Putamen (tissue), 1 donor: ENCODE measurements around the gene TECTB.

Experiments used
- DNase-seq: peaks from one replicate; pipeline ENCODE4 v3.0.0-alpha.2; 2016; ENCODE audit warnings: low spot score

The TECTB gene

DNA sequence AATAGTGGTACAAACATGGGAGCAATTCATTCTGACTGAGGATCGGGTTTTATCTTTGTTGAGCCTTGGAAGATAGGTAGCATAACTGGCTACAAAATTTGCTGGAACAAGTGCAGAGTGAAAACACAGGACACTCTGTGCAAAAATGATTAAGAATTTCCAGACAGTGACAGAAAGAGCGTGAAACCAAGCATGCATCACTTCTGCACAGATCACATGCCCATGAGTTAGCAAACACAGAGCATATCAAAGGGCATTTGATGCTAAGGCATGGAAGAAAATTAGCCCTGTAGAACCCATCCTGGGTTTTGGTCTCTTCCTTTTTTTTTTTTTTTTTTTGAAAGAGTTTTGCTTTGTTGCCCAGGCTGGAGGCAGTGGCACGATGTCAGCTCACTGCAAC, 28.3 kb downstream of the TECTB start:
- no peak for DNase-seq

DNA sequence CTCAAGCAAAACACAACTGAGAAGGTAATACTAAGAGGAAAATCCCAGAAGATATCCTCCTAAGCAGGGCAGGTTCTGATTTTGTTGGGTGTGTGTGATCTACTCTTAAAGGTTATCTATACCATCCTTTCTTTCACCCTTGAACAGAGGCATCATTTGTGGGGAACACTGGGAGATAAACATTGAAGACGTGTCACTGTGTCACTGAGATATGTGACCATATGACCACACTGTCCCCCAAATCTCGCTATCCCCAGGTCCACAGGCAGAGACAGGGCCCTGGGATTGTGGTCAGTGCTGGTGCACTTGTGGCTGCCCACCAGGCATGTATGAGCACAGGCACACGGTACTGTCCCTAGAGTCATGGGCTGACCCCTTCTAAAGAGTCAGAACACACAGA, 30.0 kb downstream of the TECTB start:
- DNase-seq: no peak

DNA sequence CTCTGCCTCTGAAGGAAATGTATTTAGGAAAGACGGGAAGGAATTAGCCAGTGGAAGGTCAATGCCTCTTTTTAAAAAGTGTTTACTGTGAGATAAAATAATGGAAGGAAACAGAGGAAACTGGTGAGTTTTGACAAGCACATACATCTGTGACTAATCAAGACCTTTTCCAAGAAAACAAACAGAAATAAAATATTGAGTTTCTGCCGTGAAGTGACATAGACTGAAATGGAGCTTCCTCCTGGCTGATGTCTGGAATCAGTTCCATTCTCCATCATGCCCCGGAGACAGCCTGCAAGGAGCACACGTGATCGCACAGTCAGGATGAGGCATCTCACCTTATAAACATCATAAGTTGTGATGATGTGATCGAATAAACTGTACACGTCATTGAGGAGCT, 30.7 kb downstream of the TECTB start:
- no peak for DNase-seq

DNA sequence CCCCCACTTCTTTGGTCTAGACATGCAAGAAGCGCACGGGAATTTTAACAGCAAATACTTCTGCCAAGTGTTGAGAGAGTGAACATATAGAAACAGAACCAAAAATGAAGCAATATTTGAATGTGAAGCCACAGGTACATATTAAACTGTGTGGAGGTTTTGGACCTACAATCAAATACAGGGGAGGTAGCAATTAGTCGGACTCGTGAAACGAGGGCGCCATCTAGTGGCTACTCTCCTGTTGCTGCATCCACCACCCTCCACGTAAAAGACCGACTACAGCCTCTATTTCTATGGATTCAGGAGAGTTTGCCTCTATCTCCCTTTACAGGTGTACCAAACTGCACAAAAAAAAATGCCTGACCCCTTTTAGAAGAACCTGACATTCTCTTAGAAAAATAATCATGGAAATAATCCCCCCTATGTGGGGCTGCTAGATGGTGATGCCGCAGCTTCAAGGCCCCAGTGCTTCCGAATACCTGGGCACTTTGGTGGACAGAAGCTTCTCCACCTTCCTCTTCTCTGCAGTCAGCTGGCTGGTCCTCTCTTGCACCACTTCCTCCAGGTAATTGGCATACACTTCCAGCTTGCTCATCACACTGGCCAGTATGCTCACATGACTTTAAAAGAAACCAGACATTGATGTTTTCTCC, 31.7 kb downstream of the TECTB start:
- DNase-seq: peak; percentile 68

DNA sequence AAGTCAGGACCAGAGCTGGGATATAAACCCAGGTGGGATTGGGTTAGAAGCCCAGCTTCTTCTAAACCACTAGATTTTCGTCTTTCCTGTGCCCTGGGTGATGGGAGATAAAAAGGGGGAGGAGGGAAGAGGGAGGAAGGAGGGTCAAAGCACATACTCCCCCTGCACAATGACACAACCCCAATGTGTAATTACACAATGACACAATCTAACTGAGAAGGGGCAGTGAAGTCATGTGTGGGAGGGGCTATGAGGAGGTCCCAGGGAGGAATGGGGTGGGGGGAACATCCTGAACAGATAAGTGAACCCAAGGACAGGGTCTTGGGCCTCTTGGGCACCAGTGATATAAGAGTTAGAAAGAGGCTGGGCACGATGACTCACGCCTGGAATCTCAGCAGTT, 44.5 kb downstream of the TECTB start:
- DNase-seq: no peak

DNA sequence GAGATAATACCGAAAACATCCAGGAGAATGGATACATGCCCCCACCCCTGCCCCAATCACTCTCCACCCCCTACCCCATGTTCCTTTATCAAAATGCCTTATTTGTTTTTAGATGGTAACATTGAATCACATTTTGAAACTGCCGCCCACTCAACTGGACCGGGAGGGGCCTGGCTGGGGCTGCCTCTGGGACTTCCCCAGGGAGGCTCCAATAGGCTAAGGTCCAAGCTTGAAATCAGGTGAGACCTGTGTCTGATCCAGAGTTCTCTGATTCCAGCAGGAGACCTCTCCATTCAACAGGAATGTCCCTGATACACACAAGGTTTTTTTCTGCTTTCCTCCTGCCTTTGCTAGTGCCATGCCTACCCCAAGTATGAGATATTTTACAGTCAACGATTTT, 47.0 kb downstream of the TECTB start:
- DNase-seq: no peak

DNA sequence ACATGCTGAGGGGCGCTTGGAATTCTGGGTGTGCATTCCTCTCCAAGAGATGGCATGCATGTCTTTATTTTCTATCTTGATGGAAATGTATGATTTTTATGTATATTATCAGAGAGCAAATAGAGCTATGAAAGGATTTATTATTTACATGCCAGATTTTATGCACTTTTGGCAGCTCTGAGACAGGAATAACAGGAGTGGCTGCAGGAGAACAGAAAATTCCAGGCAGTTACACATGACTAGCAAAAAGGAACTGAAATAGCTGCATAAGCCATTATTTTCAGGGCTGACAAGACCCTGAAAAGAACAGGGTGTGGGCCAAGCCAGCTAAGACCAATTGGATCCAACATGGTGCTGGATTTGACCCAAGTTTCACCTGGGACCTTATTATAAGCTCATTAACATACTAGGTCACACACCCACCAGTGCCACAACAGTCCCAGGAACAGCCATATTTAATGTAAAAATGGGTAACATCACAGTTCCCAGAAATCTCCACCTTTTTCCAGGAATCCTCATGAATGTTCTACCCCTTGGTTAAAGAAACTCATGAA, 47.5 kb downstream of the TECTB start:
- DNase-seq: peak; percentile 49

DNA sequence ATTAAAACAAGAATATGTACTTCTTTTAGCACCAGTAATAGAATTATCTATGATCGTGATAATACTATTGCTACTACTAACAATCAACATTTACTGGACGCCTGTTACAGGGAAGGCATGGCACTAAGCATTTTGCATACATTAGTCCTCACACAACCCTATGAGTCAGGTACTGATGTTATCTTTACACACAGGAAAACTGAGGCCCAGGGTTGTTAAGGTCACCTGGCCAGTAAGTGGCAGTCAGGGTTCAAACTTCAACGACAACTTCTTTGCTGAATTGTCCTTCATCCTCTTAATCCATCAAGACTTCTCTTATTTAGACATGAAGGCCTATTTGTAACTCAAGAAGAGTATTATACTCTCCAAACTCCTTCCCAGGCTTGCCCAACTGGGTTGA, 48.8 kb downstream of the TECTB start:
- DNase-seq: no peak

DNA sequence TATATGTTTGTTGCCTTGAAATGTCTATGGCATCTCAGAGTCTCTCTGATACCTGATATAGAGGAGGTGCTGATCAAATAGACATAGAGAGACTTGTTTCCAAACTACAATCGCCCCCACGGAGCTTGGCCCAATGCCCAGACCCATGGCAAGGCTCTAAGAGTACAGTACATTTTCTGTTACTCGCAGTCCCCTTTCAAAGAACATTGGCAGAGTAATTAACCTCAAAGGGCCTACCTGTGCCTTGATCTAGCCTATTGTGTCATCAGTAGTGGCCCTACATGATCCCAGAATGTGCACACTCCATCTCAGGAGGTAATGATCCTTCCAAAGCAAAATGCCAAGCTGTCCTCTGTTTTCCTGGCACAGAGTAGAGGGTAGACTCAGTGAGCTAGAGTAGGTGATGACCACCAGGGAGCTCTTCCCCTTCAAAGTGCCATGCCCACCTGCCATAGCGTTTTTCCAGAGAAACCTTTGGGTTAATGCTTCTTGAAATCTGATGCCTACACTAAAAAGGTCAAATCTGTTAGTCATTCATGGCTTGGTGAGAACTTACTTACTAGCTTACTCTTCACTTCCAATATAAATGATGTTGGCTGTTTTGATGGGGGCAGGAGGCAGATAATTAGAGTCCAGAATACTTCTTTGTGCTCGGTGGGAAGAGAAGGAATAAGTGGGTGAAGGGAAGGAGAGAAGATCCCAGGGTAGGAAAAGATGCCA, 49.5 kb downstream of the TECTB start:
- DNase-seq: no peak

DNA sequence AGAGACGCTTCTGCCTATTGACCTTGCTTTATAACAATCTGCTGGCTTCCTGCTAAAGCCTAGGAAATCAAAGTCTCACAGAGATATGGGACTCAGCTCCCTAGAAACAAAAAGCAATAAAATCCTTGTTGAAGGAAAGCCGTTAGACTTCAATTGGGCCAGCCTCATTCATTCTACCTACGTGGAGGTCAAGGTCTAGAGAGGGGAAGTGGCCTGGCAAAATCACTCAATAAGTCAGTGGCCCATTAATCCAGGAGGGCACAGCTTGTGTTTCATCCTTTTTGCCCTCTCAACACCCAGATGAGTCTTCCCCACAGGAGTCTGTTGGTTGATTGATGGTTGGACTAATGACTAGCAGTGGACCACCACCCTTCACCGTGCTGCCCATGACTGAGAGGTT, 50.3 kb downstream of the TECTB start:
- DNase-seq: no peak

DNA sequence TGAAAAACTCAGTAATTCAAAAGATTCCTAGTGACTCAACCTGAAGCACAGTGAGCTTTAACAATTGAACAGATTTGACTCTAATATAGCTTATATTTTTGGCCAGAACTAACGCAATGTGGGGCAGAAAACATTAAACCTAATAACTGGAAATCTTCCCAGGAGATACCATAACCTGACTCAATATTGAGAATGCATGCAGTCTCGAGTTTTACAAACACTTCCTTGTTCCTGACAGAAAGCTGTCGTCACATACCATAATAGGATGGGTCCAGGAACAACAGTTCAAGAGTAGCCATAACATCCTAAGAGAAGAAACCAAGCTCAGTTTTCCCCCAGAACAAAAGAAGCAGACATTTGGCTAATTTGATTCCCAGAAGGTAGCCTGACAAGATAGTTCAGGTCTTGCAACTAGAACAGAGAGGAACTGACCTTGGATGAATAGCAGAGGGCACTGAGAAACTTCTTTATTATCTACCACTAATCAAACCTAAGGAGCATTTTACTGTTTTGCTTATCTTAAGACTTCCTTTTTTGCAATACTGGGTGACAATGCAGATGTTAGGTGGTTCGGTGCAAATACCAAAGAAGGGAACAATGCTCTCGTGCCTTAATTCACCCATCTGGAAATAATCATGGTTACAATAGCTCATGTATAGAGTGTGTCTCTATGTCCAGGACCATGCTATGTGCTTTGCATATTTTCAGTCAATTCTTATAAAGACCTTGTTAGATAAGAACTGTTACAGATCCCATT, 52.1 kb downstream of the TECTB start:
- no peak for DNase-seq

DNA sequence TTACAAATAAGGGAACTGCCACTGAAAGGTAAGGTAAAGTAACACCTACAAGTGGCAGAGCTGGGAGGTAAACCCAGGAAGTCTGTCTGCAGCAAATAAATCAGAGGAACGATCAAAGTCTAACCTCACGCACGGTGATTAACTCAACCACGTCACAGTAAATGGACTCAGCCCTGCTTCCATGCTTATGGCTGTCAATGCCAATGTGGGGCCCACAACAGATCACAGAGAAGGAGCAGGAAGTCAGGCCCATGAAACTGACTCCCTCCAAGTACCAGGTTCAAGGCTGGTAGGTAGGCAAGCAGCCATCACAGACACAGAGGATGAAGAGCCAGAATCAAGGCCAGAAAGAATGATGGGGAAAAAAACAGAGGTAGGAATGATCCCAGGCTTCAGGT, 52.7 kb downstream of the TECTB start:
- no peak for DNase-seq

DNA sequence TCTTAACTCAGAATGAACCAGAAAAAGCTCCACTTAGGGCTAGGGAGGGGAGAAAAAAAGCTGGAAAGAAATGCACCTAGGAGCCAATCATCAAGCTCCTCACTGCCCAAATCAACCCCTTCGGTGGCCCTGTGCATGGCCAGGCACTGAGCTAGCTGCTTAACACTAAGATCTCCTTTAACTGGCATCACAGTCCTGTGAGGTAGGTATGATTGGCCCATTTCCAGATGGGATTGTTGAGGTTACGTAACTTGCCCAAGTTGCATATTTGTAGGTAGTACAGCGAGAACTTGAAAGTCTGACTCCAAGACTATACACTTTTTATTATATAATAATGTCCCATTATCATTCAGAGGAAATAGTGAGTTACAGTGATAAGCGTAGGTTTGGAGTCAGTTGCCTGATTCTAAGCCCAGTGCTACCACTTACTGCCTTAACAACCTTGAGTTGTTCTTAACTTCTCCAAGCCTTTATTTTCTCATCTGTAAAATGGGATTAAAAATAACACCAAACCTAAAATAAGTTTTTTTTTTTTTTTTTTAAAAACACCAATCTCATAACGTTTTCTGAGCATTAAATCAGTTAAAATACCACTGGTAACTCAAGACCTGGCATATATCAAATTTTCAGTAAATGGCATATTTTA, 53.5 kb downstream of the TECTB start:
- DNase-seq: no peak

DNA sequence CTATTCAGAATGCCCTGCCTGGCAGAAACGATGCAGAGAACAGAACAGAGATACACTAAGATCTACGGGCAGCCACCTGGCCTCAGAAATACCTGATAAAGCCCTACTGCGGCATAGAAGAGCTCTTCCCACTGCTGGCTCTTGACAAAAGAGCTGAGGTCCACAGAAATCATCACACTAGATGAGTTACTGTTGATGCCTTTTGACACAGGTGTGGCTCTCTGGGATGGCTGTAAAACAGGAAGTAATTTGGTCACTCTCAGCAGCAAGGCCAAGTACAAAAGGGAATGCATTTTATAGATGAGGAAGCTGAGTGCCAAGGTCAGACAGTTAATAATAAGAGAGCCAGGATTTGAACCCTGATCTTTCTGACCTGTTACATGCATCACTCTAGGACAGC, 55.8 kb downstream of the TECTB start:
- no peak for DNase-seq

DNA sequence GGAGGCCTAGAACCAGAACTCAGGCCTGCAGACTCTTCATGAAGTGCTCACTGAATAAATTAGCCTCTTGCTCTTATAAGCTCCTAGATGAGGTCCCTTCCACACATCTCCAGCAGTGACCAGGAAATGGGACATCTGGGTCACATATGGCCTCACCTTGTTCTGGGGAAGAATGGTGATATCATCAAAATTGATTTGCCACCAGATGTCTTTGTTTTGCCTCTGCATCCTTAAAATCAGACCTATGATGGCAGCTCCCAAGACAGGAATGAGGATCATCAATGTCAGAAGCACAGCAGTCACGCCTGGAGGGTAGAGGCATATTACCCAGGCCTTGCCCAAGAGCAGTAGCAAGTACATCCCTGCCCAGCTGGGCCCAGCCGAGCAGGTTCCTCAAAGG, 57.4 kb downstream of the TECTB start:
- DNase-seq: no peak

DNA sequence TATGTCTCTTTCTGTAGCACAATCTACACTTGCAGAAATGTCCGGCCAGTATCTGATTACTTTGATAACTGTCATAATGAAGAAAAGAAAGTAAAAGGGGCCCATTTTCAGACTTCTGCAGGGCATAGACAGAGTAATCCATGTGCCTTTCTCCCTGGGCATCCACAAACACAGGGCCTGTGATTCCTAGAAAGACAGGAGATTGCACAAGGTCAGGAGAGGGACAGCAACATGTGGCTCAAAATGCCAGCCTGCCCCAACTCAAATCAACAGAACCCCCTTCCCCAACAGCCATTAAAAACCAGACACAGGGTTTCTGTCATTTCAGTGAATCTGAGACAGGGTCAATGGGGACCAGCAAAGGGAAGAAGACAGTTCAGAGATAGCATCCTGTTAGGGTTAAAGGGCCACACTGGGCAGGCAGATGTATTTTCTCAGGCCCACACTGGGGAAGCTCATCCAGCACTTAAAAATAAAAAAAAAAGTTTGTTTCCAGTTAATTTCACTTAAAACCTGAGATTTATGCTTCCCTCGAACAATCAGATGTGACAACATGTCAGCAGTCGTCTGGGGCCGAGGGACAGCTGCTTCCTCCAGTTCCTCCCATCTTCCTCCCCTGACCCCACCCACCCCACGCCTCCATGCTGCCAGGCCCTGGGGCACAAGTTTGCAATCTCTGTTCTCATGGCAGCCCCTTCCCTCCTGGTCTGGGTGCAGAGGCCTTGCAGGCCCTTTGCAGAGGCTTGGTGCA, 60.0 kb downstream of the TECTB start:
- no peak for DNase-seq

DNA sequence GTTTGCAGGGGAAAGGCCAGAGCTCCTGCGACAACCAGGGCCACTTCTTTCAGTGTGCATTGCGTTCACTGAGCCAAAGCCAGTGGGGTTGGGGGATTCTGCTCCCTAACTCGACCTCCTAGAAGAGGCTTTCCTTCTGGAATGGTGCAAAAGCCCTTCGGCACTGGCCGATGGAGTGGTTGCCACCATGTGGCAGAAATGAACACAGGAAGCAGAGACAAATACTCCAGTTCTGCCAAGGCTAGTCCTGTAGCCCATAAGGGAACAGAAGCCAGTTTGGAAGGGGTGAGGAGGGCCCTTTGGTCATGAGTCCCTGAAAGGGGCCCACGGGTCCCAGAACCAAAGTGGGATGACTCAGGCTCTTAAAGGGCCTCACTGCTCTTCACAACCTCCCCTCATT, 61.1 kb downstream of the TECTB start:
- DNase-seq: no peak

DNA sequence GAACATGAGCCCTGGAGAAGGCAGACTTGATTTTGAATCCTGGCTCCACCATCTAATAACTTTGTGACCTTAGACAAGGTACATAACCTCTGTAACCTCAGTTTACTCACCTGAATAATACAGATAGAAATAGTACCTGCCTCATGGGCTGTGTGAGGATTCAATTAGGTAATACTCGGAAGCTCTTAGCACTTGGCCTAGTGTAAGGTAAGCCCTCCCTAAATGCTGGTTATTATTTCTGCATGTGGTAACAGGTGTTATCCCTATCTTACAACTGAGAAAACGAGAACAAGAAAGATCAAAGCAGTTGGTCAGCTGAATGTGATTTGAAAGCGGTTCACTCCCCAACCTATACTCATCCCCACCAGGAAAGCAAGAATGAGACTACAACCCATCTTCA, 62.0 kb downstream of the TECTB start:
- no peak for DNase-seq

DNA sequence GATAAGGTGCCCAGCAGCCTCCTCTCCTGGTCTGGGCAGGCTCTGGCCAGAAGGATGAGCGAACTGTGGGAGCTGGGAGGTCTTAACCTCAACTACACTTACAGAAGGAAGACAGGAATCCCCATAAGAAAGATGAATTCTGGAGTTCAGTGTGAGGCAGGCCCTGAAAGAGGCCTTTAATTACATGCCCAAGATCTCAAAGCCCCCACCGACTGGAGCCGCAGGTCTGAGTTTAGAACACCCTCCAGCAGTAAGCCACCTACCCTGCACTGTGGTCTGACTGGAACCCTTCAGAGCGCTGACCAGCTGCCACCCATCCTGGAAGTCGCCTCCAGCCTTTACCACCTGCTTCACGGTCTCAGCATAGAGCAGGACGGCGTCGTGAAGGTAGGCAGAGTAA, 62.5 kb downstream of the TECTB start:
- DNase-seq: no peak

DNA sequence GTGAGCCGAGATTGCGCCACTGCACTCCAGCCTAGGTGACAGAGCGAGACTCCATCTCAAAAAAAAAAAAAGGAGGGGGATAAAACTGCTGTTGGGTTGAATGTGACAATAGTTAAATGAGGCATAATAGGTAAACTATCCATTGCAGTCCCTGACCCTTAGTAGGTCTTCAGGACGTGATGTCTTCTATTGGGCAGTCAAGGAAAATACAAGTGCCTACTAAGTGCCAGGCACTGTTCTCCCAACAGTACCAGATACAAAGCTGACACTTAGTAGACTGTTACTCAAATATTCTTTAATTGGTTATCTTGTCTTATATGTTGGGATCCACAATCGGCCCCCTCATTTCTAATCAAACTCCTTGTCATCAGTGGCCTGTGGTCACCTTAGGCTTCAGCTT, 63.6 kb downstream of the TECTB start:
- DNase-seq: no peak

DNA sequence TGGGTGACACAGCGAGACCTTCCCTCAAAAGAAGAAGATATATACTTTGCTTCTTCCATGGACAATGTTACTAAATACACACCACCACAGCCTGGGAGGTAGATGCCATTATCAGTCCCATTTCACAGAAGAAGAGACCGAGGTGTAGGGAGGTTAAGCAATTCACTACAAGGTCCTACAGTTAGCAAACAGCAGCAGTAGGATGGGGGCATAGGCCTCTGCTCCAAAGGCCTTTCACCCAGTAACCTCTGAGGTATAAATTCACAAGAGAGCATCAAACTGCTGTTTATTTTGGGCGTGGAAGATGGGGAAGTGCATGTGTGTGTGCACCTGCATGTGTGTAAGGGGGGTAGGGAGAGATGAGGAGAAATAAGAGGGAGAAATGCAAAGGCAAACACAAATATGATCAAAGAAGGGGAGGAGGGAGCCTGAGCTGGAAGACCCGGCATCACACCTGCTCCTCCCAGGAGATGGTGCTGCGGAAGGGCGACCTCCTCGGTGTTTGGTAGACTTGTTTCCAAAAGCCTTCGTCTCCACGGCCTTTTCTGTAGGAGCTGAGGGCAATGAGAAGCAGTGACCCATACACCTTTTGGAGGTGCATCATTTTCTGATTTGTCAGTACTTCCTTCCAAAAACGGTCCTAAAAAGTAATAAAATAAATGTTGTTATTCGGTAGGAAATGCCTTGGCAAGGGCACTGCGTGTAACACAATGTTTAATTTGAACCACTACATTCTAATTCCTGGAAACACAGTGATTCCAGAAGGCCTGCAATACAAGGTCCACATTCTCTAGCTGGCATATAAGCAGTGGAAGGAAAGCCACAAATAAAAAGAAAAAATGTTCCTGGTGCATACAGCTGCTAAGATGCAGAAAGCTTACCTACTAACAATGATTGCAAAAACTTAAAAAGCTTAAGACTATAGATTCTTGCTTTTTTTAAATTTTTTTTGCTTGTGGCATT, 64.8 kb downstream of the TECTB start:
- DNase-seq: no peak
